Ovary (tissue), 3 donors: ENCODE data around the gene MAGEA9B.

ENCODE experiments used
- EP300 ChIP-seq: sonication (generic); formaldehyde crosslinking; IDR thresholded peaks from one replicate; pipeline ENCODE4 v1.6.1; 2017; ENCODE audit warnings: antibody characterized with exemption
- POLR2A ChIP-seq: fragments of 450-650 bp; IDR thresholded peaks from one replicate; pipeline ENCODE4 v1.6.1; 2017; ENCODE audit warnings: antibody characterized with exemption, mild to moderate bottlenecking, moderate library complexity
- TF ChIP-seq, protein P1 (sequence below), 3 donors: fragments of 450-650 bp in 2 of 3; fragments of 200-600 bp in 1 of 3; IDR thresholded peaks; one replicate each; pipeline versions ENCODE4 v1.5.1 to v1.8.0; 2016 to 2022; ENCODE audit warnings: antibody characterized with exemption in 3 of 3, mild to moderate bottlenecking in 1 of 3
- donor health status: DM: no; HTN: no; CAD: no.

DNA sequence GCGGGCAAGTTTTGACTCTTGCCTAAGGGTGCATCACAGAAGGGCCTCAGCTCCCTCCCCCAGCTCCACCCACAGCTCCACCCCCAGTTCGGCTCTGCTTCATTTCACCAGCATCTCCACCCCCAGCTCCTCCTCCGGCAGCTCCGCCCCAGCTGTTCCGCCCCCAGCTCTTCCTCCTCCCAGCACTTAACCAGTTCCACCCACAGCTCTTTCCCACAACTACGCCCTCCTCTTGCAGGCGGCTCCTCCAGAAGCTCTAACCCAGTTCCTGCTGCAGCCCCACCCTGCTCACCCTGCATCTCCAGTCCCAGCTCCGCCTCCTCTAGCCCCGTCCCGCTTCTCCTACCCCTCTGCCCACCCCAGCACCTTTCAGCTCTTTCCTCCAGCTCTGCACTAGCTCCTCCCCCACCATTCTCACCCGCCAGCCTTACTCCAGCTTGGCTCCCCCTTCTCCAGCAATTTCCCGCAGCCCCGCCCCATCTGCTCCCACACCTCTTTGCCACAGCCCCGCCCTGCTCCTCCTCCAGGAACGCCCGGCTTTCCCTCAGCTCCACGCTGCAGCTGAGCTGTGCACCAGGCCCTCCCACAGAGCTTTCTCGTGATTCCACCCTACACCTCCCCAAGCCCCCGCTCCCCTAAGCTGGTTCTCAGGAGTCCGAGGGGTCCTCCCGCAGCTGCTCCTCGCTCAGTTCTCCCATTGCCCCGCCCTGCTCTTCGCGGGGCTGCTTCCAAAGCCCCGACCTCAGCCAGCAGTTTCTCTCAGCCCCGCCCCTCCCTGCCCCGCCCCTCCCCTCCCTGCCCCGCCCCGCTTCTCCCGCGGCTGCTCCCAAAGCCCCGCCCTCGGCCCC is 47.8 kb downstream of the MAGEA9B start:
- TF ChIP-seq, protein P1, sequence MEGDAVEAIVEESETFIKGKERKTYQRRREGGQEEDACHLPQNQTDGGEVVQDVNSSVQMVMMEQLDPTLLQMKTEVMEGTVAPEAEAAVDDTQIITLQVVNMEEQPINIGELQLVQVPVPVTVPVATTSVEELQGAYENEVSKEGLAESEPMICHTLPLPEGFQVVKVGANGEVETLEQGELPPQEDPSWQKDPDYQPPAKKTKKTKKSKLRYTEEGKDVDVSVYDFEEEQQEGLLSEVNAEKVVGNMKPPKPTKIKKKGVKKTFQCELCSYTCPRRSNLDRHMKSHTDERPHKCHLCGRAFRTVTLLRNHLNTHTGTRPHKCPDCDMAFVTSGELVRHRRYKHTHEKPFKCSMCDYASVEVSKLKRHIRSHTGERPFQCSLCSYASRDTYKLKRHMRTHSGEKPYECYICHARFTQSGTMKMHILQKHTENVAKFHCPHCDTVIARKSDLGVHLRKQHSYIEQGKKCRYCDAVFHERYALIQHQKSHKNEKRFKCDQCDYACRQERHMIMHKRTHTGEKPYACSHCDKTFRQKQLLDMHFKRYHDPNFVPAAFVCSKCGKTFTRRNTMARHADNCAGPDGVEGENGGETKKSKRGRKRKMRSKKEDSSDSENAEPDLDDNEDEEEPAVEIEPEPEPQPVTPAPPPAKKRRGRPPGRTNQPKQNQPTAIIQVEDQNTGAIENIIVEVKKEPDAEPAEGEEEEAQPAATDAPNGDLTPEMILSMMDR (IDR thresholded peaks at IDR 0.05): no peak
- TF ChIP-seq EP300 (no peak), POLR2A (no peak)
